Measurements from ENCODE around the gene ENO3.

DNA sequence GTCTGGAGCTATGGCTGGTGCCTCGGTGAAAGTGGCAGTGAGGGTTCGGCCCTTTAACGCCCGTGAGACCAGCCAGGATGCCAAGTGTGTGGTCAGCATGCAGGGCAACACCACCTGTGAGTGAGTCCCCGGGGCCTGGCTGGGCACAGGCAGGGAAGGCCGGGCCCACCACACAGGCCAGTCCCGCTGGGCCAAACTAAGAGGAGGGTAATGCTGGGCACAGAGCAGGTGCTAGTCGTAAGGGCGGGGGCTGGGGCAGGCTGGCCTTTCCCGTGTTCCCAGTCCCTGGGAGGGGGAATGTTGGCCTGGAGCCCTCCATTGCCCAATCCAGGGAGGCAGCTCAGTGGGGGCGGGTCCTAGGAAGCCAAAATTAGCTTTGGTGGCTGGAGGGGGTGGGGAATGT, 49.3 kb downstream of the ENO3 start:
- TF ChIP-seq, protein P1, sequence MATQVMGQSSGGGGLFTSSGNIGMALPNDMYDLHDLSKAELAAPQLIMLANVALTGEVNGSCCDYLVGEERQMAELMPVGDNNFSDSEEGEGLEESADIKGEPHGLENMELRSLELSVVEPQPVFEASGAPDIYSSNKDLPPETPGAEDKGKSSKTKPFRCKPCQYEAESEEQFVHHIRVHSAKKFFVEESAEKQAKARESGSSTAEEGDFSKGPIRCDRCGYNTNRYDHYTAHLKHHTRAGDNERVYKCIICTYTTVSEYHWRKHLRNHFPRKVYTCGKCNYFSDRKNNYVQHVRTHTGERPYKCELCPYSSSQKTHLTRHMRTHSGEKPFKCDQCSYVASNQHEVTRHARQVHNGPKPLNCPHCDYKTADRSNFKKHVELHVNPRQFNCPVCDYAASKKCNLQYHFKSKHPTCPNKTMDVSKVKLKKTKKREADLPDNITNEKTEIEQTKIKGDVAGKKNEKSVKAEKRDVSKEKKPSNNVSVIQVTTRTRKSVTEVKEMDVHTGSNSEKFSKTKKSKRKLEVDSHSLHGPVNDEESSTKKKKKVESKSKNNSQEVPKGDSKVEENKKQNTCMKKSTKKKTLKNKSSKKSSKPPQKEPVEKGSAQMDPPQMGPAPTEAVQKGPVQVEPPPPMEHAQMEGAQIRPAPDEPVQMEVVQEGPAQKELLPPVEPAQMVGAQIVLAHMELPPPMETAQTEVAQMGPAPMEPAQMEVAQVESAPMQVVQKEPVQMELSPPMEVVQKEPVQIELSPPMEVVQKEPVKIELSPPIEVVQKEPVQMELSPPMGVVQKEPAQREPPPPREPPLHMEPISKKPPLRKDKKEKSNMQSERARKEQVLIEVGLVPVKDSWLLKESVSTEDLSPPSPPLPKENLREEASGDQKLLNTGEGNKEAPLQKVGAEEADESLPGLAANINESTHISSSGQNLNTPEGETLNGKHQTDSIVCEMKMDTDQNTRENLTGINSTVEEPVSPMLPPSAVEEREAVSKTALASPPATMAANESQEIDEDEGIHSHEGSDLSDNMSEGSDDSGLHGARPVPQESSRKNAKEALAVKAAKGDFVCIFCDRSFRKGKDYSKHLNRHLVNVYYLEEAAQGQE (IDR thresholded peaks at IDR 0.05; ENCODE audit: low read depth, low read length): no peak
- no peak for TF ChIP-seq ZNF207 (IDR thresholded peaks at IDR 0.05; ENCODE audit: borderline replicate concordance)
- no peak for TF ChIP-seq YY1 (IDR thresholded peaks at IDR 0.05; ENCODE audit: low read depth, low read length)
- TF ChIP-seq, protein P2, sequence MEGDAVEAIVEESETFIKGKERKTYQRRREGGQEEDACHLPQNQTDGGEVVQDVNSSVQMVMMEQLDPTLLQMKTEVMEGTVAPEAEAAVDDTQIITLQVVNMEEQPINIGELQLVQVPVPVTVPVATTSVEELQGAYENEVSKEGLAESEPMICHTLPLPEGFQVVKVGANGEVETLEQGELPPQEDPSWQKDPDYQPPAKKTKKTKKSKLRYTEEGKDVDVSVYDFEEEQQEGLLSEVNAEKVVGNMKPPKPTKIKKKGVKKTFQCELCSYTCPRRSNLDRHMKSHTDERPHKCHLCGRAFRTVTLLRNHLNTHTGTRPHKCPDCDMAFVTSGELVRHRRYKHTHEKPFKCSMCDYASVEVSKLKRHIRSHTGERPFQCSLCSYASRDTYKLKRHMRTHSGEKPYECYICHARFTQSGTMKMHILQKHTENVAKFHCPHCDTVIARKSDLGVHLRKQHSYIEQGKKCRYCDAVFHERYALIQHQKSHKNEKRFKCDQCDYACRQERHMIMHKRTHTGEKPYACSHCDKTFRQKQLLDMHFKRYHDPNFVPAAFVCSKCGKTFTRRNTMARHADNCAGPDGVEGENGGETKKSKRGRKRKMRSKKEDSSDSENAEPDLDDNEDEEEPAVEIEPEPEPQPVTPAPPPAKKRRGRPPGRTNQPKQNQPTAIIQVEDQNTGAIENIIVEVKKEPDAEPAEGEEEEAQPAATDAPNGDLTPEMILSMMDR (IDR thresholded peaks at IDR 0.05 in 2 of 3, conservative IDR thresholded peaks at IDR 0.05 in 1 of 3; ENCODE audit: control insufficient read depth in 2 of 3, extremely low read depth in 1 of 3, insufficient read depth in 1 of 3, low read depth in 3 of 3, low read length in 3 of 3): no peak
- no peak for TF ChIP-seq POLR2A (IDR thresholded peaks at IDR 0.05; ENCODE audit: low read depth, low read length)
- TF ChIP-seq SIN3A (IDR thresholded peaks at IDR 0.05; ENCODE audit: low read depth, low read length): no peak
- TF ChIP-seq SP1 (IDR thresholded peaks at IDR 0.05; ENCODE audit: low read depth, low read length): no peak
- TF ChIP-seq RAD51 (IDR thresholded peaks at IDR 0.05): no peak
- TF ChIP-seq JUND (IDR thresholded peaks at IDR 0.05; ENCODE audit: low read depth, low read length): no peak
- no peak for TF ChIP-seq SUZ12 (IDR thresholded peaks at IDR 0.05; ENCODE audit: unreplicated experiment)
- TF ChIP-seq TAF1 (IDR thresholded peaks at IDR 0.05; ENCODE audit: borderline replicate concordance, low read depth, low read length): no peak
- no peak for TF ChIP-seq FOXM1 (IDR thresholded peaks at IDR 0.05; ENCODE audit: low read depth, low read length)
- TF ChIP-seq RUNX3 (IDR thresholded peaks at IDR 0.05; ENCODE audit: low read length): no peak
- TF ChIP-seq TARDBP (IDR thresholded peaks at IDR 0.05; ENCODE audit: borderline replicate concordance): no peak
